NCI-H82 (cell line): ENCODE data around the gene ARL17B.
"Not testable (repeated sequence)": the region's sequence is repeated elsewhere in the genome, so short reads cannot be mapped to it uniquely, and the experiment has no call there.

ENCODE experiments used
- DNase-seq: peaks from one replicate; lab custom pipeline; 2025; lab: John Stamatoyannopoulos, UW

ARL17B gene

DNA sequence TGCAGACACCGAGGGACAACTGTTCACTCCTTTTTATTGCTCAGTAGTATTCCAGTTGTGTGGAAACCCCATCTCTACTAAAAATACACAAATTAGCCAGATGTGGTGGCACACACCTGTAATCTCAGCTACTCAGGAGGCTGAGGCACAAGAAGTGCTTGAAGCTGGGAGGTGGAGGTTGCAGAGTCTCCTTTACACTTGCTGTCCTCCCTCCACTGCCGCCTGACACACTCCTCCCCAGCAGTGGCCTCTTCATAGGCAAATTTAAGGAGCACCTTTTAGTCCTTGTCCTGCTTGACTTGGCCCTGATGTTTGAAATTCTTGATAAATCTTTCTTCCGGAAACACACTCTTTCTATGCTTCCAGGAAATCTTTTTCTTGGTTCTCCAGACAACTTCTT is 112.4 kb downstream of the ARL17B start:
- DNase-seq, result not testable (repeated sequence)

DNA sequence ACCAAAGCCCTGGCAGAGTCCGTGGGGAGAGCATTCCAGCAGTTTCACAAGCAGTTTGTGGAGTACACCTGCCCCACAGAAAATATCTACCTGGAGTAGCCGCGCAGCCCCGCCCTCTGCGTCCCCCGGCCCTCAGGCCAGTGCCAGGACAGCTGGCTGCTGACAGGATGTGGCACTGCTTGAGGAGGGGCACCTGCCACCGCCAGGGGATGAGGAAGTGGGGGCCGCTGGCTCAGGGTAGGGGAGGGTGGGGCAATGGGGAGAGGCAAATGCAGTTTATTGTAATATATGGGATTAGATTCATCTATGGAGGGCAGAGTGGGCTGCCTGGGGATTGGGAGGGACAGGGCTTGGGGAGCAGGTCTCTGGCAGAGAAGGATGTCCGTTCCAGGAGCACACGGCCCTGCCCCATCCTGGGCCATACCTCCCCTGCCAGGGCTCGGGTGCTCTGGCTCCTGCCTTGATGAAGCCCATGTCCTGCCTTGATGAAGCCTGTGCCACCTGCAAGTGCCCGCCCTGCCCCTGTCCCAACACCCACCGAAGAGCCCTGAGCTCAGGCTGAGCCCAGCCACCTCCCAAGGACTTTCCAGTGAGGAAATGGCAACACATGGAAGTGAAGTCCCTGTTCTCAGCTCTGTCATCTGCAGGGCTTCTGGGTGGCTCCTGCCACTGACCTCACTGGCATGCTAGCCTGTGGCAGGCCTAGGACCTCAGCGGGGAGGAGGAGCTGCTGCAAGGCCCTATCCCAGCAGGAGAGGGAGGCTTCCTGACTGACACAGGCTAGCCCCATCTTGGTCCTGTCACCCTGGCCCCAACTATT is 116.4 kb downstream of the ARL17B start:
- not testable (repeated sequence) for DNase-seq

DNA sequence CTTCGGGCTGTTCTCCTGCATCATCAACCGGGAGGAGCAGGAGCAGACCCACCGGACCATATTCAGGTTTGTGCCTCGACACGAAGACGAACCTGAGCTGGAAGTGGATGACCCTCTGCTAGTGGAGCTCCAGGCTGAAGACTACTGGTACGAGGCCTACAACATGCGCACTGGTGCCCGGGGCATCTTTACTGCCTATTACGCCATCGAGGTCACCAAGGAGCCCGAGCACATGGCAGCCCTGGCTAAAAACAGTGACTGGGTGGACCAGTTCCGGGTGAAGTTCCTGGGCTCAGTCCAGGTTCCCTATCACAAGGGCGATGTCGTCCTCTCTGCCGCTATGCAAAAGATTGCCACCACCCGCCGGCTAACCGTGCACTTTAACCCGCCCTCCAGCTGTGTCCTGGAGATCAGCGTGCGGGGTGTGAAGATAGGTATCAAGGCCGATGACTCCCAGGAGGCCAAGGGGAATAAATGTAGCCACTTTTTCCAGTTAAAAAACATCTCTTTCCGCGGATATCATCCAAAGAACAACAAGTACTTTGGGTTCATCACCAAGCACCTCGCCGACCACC is 117.1 kb downstream of the ARL17B start:
- not testable (repeated sequence) for DNase-seq

GRCh38 chr17:46243928-46244327 is 117.6 kb downstream of the ARL17B start:
- DNase-seq, result not testable (repeated sequence)

GRCh38 chr17:46243505-46243904 is 118.1 kb downstream of the ARL17B start:
- not testable (repeated sequence) for DNase-seq

- DNase-seq, result not testable (repeated sequence)
Observed at GRCh38 chr17:46231359-46231758, 130.2 kb downstream of the ARL17B start.

- DNase-seq, result peak; percentile 97
Observed at GRCh38 chr17:46225274-46225794, 136.2 kb downstream of the ARL17B start.

DNA sequence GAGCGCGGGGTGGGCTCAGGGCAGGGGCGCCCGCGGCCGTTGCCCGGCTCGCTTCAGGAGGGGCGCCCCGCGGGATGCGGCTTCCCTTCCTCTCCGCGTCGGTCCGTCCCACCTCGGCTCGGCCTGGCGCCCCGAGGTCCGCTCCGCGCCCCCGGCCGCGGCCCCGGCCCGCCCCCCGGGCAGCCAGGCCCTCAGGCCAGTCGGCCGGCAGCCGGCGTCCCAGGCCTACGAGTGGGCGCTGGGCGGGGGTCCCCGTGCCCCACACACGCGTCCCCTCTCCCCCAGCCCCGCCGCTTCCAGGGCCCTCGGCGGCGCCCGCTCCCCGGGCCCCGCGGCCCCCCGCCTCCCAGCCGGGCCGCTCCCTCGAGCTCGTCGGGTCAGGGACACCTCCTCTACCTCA is 136.7 kb downstream of the ARL17B start:
- DNase-seq, result not testable (repeated sequence)
